Psoas muscle (tissue), 8 donors: ENCODE results near the gene CCDC146. TPM values are rescaled to one million over a fixed set of nuclear protein-coding genes. Genes with fewer than 3 reads are reported as not detected.

Experiments
- ATAC-seq, 4 donors: fragments of 200-7000 bp; cut with Tn5 transposase; one replicate each; pipeline ENCODE4 v1.9.1; 2020; ENCODE audit warnings: moderate library complexity in 3 of 4, mild to moderate bottlenecking in 2 of 4
- DNase-seq, 2 donors: peaks; one replicate each; pipeline ENCODE4 v3.0.0-alpha.2; 2020
- H3K27ac ChIP-seq: fragments of 200-600 bp; one replicate; pipeline ENCODE4 v1.8.0; 2022
- H3K27me3 ChIP-seq, 3 donors: fragments of 200-600 bp in 1 of 3; one replicate each; pipeline versions ENCODE4 v1.6.1 to v1.8.0; 2013 to 2022; ENCODE audit warnings: low read length in 2 of 3, mild to moderate bottlenecking in 2 of 3, moderate library complexity in 1 of 3; ENCODE audit not compliant: insufficient read depth in 3 of 3
- H3K36me3 ChIP-seq, 2 donors: fragments of 200-600 bp in 1 of 2; one replicate each; pipeline versions ENCODE4 v1.6.1 to v1.8.0; 2013 to 2022; ENCODE audit warnings: low read depth in 1 of 2, mild to moderate bottlenecking in 1 of 2, moderate library complexity in 1 of 2; ENCODE audit not compliant: insufficient read depth in 1 of 2
- H3K4me1 ChIP-seq: fragments of 200-600 bp; one replicate; pipeline ENCODE4 v1.8.0; 2022
- H3K4me3 ChIP-seq: fragments of 200-600 bp; one replicate; pipeline ENCODE4 v1.8.0; 2022; ENCODE audit warnings: mild to moderate bottlenecking
- H3K9me3 ChIP-seq: fragments of 200-600 bp; one replicate; pipeline ENCODE4 v1.8.0; 2022
- WGBS, 3 donors: extraction: QIAGEN DNeasy Blood & Tissue Kit; methylation state at CpG; one replicate each; pipeline versions ENCODE4 v1.1.6 to v1.1.7; 2013; 5-methylcytosine and 5-hydroxymethylcytosine counted together
- intact Hi-C, 2 donors: fragments of 100-400 bp; cut with DNase I; formaldehyde crosslinking; loops; one replicate each; pipeline versions ENCODE4 v1.11.0 to v1.14.2; 2022
- polyA plus RNA-seq, 3 donors: library from polyadenylated mRNA; stranded (reverse); fragments of 200-250 nt; gene quantifications; one replicate each; pipeline ENCODE4 v1.2.3, GENCODE V29; 2013
- total RNA-seq, 4 donors: library from RNA; stranded (reverse); fragmentation: NEBNext Ultra II Directional in 2 of 4; extraction: Animal tissue kit (Norgen Biotek cat#: 25700) in 2 of 4; gene quantifications; one replicate each; pipeline versions ENCODE4 v1.2.1 to v1.2.4, GENCODE V29; 2021 to 2023
- TF ChIP-seq, protein P1 (sequence below): fragments of 200-600 bp; IDR thresholded peaks from one replicate; pipeline ENCODE4 v1.8.0; 2022; ENCODE audit warnings: antibody characterized with exemption
- donor health status: healthy with polysubstance abuse.
- donor health status: DM: no; HTN: no; CAD: no; lungs with moderate emphysema.
- donor health status: Bipolar disorder and iron deficiency.
- donor health status: healthy.
- donor health status: DM: yes; HTN: yes; CAD: no.
- donor health status: DM: no; HTN: no; CAD: no.
- donor health status: DM: no; HTN: no; CAD: no.
- donor health status: DM: yes; HTN: yes; CAD: no.

CCDC146 gene
- total and polyA plus RNA-seq, 7 donors: 1.2 to 3.5 (median 1.9) TPM

DNA sequence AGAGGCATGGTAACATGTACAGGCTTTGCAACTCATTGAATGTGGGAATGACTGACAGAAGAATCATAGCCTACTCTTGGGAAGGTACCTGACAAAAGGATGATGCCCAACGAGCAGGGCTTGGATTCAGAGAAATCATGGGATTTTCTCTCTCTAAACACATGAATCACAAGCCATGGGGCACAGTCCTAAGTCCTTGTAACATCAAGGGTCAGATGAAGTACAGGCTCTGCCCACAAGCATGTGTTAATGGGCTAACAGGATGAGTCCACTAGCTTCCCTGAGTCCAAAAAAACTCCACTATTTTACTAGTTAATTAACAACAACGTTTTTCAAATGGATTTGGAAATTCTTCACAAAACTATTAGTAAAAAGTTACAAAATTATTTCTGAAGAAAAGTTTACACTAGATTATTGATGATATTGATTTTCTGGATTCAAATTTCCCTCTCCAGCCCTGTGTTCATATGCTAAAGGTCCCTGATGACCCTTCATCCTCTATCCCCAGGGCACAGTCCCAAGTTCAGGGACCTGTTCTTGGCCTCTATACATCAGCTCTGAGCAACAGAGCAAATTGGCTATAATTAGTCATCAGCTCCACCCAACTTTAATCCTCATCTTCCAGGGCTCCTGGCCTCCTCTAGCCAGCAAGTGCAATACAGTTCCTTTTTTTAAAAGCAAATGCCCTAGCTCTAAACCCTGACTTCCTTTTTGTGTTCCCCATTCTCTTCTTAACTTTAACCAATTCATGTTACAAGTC, 194.0 kb downstream of the CCDC146 start:
- ATAC-seq (no peak), DNase-seq (no peak)
- Histone ChIP-seq H3K4me3 (no peak overlapping the region), H3K4me1 (no peaks in the 10 kb centered on the region), H3K9me3 (no peaks in the 10 kb centered on the region), H3K27me3 (no peaks in the 10 kb centered on the region), H3K36me3 (peaks cover 0 to 8% of the 10 kb centered on the region in 2 donors), H3K27ac (no peak overlapping the region)
- WGBS, 3 donors: 56 to 75% (median 57%) methylated on average over 2 of the region's 2 CpGs
- TF ChIP-seq, protein P1, sequence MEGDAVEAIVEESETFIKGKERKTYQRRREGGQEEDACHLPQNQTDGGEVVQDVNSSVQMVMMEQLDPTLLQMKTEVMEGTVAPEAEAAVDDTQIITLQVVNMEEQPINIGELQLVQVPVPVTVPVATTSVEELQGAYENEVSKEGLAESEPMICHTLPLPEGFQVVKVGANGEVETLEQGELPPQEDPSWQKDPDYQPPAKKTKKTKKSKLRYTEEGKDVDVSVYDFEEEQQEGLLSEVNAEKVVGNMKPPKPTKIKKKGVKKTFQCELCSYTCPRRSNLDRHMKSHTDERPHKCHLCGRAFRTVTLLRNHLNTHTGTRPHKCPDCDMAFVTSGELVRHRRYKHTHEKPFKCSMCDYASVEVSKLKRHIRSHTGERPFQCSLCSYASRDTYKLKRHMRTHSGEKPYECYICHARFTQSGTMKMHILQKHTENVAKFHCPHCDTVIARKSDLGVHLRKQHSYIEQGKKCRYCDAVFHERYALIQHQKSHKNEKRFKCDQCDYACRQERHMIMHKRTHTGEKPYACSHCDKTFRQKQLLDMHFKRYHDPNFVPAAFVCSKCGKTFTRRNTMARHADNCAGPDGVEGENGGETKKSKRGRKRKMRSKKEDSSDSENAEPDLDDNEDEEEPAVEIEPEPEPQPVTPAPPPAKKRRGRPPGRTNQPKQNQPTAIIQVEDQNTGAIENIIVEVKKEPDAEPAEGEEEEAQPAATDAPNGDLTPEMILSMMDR: no peak
- intact Hi-C loops: no loop called here

DNA sequence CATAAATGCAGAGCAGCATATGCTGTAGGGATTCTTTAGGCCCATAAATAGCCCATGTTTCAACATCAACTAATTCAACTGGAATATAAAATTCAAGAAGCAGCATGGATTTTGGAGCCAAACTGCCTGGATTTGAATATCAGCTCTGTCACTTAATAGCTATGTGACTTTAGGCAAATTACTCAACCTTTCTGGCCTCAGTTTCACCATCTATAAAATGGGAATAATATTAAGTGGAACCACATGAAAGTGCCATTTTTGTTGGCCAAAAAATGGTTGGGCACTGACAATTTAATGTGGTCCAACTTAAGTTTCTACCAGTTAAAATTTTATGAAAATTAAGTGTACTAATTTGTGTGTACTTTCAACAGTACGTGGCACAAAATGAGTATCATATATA, 195.6 kb downstream of the CCDC146 start:
- DNase-seq (no peak), ATAC-seq (no peak)
- Histone ChIP-seq H3K36me3 (peaks cover 0 to 3% of the 10 kb centered on the region in 2 donors), H3K9me3 (no peaks in the 10 kb centered on the region), H3K4me1 (no peaks in the 10 kb centered on the region), H3K4me3 (no peak overlapping the region), H3K27me3 (no peaks in the 10 kb centered on the region), H3K27ac (no peak overlapping the region)
- WGBS, 3 donors: 73 to 100% (median 93%) methylated on average over 1 of the region's 1 CpG
- intact Hi-C loops: no loop called here
- TF ChIP-seq, protein P1: no peak

DNA sequence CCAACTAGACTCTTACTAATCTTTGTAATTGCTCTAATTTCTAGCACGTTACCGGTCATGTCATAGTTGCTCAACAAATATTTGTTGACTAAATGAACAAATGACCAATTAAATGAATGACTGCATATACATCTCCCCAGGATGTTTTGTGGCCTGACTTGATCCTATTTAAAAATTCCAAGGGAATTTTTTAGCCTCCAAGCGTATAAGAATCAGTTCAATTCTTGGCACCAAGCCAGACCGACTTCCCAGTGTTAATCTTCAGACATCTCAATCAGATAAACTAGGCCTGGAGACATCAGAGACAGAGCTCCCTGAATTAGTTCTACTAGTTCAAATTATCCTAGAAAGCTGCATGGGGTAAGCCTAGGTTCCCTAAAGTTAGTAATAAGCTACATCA, 197.7 kb downstream of the CCDC146 start:
- Histone ChIP-seq H3K4me3 (no peak overlapping the region), H3K27me3 (no peaks in the 10 kb centered on the region), H3K9me3 (no peaks in the 10 kb centered on the region), H3K27ac (no peak overlapping the region), H3K36me3 (peaks cover 0 to 3% of the 10 kb centered on the region in 2 donors), H3K4me1 (no peaks in the 10 kb centered on the region)
- intact Hi-C loops: no loop called here
- TF ChIP-seq, protein P1: no peak
- ATAC-seq (no peak), DNase-seq (no peak)
- 71 to 90% (median 80%) methylated on average over 4 of the region's 4 CpGs for WGBS, 3 donors

DNA sequence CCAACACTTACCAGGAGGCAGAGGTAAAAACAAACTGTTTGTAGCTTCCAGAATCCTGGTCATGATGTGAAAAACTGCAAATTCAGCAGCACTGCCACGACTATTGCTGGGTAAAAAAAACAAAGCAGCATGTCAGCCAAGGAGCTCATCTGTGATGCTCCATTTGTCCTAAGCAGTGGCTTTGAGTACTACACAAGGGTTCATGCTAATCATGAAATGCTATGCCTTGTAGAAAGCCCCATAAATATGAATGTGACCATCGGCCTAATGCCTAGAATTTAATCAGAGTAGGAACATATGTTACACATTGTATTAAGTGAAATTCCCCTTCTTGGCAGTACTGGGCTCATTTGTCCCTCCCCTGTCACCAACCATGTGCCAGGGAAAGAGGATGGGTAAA, 198.3 kb downstream of the CCDC146 start:
- ATAC-seq (no peak), DNase-seq (no peak)
- no peaks in the 10 kb centered on the region for H3K27me3 ChIP-seq
- H3K27ac ChIP-seq: no peak overlapping the region
- TF ChIP-seq, protein P1: no peak
- no peaks in the 10 kb centered on the region for H3K4me1 ChIP-seq
- no peaks in the 10 kb centered on the region for H3K9me3 ChIP-seq
- H3K4me3 ChIP-seq: no peak overlapping the region
- intact Hi-C loops: no loop called here
- peaks cover 0 to 5% of the 10 kb centered on the region in 2 donors for H3K36me3 ChIP-seq
- WGBS, 3 donors: 33 to 39% (median 38%) methylated on average over 2 of the region's 2 CpGs

DNA sequence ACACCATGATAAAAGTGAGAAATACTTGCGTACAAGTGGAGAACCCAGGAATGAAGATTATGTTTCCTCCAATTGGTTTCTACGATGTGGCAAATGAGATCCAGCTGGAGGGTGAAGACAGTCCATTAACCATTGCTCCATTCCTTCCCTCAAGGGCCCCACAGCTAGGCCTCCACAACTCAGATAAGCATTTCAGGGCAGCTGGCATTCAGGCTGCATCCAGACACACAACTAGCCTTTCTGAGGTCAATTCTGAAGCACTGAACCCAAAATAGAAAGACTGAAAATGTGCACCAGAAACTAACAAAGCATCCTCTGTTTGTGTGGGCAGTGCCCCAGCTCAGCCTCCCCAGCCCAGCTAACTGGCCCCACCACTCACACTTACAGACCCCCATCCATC, 198.9 kb downstream of the CCDC146 start:
- ATAC-seq (no peak), DNase-seq (no peak)
- Histone ChIP-seq H3K9me3 (no peaks in the 10 kb centered on the region), H3K4me3 (no peak overlapping the region), H3K27me3 (no peaks in the 10 kb centered on the region), H3K4me1 (no peaks in the 10 kb centered on the region), H3K36me3 (peaks cover 0 to 9% of the 10 kb centered on the region in 2 donors), H3K27ac (no peak overlapping the region)
- intact Hi-C loops: no loop called here
- WGBS, 3 donors: 60 to 72% (median 65%) methylated on average over 2 of the region's 2 CpGs
- TF ChIP-seq, protein P1: no peak
